ENCODE results near the gene CCNG2.

Gene CCNG2

DNA sequence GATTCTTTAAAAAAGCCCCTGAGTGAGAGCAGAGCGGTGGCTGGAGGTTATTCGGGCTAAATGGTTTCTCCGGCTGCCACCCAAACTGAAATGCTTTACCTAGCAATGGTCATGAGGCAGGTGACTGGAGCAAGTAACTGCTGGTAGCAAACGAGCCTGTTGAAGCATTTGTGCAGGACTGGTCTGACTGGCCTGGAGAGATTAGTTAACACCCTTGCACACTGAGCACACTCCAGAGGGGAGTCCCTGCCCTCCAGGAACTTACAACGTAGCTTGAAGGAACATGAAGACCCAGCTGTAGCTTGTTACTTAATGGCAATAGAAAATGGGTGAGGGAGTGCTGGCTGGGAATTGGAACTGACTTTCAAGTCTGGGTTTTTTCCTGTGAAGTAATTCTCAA is 40.4 kb downstream of the CCNG2 start:
- no peak for DNase-seq (ENCODE audit: low read depth)

DNA sequence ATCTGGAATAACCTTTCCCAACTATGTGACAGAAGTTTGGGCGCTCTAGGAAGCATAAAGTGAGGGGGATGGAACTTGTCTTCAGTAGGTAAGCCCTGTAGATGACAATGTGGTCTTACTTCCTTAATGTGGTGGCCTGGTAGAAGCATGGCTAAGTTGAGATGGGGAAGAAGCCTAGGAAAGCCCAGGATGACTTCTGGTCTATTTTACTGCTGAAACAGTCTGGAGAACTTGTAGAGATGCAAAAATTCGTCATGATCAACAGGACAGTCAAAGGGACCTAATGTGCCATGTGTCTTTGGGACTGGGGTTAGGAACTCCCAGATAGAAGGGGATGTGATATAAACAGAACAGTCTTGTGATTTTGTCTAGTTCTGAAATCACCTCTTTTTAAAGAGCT is 40.8 kb downstream of the CCNG2 start:
- no peak overlapping the region for H3K4me3 ChIP-seq (ENCODE audit: low read depth, low read length)
- DNase-seq (ENCODE audit: low read depth), result no peak

More for the DNA sequence above, 40.4 kb downstream of the CCNG2 start:
- H3K4me3 ChIP-seq (ENCODE audit: low read depth, low read length), result no peak overlapping the region

- no peak overlapping the region for H3K4me3 ChIP-seq (ENCODE audit: low read depth, low read length)
- DNase-seq (ENCODE audit: low read depth), result no peak
Measured at GRCh38 chr4:77199276-77199675, 42.3 kb downstream of the CCNG2 start.

GRCh38 chr4:77199701-77200100 is 42.7 kb downstream of the CCNG2 start:
- DNase-seq (ENCODE audit: low read depth), result no peak
- H3K4me3 ChIP-seq (ENCODE audit: low read depth, low read length), result no peak overlapping the region

GRCh38 chr4:77201343-77201742 is 44.3 kb downstream of the CCNG2 start:
- no peak overlapping the region for H3K4me3 ChIP-seq (ENCODE audit: low read depth, low read length)
- no peak for DNase-seq (ENCODE audit: low read depth)

DNA sequence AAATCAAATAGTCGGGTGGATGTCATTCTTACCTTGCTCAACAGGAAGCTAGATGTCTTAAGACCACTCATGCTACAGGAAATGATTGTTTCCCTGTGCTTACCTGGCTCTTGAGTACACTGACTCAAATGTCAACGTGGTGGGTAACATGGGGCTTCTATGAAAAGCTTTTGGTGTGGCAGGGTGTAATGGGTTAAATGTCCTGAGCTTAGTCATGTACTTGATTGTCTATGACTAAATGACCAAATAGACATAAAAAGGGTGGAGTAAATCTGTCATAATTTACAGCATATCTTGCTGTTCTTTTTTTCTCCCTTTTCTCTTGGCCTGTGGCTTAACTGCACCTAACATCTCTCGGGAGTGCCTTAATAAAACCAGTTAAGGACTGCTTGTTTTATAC is 44.9 kb downstream of the CCNG2 start:
- DNase-seq (ENCODE audit: low read depth), result no peak
- H3K4me3 ChIP-seq (ENCODE audit: low read depth, low read length), result no peak overlapping the region

DNA sequence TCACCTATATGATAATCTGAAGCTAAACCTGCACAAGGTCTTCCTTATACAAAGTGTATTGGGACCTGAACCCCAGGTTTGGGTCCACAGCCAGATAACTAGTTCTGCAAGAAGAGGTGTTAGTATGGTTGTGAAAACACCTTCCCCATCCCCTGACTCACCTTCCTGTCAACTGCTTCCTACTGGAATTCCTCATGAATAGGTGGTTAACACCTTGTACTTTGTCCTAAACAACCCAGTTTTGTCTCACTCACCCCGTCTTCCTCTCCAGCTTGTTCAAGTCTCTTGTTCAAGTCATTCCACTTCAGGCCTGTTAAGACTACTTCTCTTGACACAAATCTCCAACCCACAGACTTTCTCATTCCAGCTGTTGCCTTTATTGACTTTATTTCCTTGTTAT is 45.5 kb downstream of the CCNG2 start:
- no peak overlapping the region for H3K4me3 ChIP-seq (ENCODE audit: low read depth, low read length)
- no peak for DNase-seq (ENCODE audit: low read depth)

DNA sequence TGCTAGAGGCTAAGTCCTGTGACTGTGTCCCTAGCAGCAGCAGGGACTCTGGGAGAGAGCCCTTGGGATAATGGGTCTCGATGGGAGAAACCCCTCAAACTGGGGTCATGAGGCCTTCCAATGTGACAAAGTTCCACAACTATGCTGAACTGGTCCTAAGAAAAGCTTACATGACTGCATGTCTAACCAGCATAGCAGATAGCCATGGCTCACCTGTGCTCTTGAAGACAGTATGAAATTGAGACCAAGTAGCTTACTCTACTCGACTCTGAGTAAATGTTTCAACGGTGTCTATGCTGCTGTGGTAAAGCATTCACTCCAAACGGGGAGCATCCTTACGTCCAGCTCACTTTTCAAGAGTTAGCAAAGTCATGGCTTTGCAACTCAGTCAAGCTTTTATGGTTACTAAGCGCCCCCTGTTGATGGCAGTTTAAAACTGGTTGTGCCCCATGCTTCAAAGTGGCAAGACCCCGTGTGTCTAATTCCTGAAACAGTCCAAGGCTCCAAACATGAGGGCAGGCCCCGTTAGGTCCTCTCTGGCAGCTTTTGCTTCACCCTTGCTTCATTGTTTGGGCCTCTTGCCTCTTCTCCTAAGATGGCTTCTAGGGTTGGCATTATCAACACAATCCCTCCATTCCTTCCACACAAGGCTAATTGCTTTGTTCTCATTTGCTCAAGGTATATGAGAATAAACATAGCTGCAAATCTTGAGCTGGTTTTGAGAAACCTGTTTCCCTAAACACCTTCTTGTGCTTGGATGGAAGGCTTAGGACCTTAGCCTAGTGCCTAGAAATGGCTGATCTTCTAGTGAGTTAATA is 46.6 kb downstream of the CCNG2 start:
- DNase-seq (ENCODE audit: low read depth), result peak; percentile 47
- H3K4me3 ChIP-seq (ENCODE audit: low read depth, low read length), result no peak overlapping the region

DNA sequence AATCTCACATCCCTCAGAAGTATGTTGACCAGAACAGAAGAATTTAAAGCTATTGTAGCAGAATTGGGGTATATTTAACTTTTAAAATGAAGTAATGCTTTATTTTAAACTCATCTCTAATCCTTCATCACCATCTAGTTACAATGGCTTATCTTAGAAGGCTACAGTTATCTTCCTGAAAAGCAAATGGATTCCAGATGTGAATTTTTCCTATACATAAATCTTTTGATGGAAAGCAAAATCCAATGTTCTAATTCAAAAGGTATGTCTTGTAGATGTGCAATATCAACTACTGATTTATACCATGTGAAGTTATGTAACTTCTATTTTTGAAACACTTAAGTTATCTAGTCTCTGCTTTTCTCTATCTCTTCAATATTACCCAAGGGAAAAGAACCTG is 47.6 kb downstream of the CCNG2 start:
- H3K4me3 ChIP-seq (ENCODE audit: low read depth, low read length), result no peak overlapping the region
- DNase-seq (ENCODE audit: low read depth), result no peak

DNA sequence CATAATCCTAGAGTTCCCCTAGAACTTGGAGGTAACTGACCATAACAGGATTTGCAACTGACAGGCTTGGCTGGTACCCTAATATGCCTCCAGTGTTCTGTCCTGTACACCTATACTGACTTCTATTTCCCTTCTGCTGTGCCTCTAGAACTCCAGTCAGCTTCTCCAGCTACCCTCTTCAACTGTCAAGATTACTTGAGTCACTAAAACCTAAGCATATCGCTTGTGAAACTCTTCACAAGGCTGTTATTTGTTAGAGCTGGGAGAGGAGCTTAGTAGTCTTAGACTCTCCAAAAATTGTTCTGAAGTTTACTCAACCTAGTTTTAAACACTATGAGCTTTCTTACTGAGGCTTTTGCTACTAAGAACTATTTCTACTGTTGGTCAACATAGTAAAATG is 52.0 kb downstream of the CCNG2 start:
- no peak for DNase-seq (ENCODE audit: low read depth)
- H3K4me3 ChIP-seq (ENCODE audit: low read depth, low read length), result no peak overlapping the region

DNA sequence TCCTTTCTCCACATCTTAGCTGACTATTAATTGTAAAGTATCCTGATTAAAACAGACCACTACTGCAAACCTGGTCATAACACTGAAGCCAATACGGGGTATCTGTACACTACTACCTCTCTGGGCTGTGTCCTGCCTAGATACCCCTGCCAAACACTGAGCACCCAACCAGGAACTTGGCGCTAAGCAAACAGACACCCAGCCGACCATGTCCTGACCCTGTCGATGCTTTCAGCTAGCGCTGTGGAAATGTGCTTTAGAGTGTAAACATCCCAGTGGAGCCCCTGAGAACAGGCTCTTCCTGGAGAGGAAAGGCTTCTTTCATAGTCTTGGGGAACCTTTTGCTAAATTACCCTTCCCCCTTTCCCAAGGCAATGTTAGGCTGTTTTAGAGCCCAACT is 52.9 kb downstream of the CCNG2 start:
- H3K4me3 ChIP-seq (ENCODE audit: low read depth, low read length), result no peak overlapping the region
- DNase-seq (ENCODE audit: low read depth), result no peak

DNA sequence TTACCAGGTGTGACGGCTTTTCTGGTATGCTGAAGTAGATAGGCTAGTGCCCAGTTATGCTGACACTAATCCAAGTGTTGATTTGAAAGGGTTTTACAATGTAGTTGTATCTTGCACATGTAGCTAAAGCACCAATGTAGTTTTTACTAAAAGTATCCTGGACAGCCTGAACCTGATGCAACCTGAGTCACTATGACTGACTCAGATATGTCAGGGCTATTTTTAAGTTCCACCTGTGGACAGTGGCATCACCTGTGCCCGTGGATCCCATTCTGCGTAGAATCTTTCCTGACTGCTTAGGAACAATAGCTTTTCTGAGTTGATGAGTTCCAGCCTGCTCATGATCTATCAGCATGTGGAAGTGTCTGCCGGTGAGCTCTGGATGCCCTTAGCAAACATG is 58.1 kb downstream of the CCNG2 start:
- no peak for DNase-seq (ENCODE audit: low read depth)
- no peak overlapping the region for H3K4me3 ChIP-seq (ENCODE audit: low read depth, low read length)

DNA sequence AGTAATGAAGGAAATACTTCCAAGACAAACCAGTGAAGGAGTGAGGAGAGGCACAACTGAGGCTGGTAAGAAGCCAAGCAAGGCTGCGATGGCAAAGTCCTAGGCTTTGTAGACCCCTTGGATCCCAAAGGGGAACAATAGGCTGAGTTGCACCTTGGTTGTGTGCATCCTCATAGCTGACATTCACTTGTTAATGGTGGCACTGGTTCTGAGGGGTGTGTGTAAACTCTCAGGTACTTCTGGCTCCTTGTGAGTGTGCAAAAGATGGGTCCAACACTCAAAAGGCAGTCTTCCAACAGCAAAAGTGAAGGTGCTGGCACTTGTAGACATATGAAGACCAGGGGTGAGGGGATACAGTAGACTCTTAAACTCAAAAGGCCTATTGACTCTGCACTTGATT is 60.5 kb downstream of the CCNG2 start:
- DNase-seq (ENCODE audit: low read depth), result no peak
- no peak overlapping the region for H3K4me3 ChIP-seq (ENCODE audit: low read depth, low read length)

DNA sequence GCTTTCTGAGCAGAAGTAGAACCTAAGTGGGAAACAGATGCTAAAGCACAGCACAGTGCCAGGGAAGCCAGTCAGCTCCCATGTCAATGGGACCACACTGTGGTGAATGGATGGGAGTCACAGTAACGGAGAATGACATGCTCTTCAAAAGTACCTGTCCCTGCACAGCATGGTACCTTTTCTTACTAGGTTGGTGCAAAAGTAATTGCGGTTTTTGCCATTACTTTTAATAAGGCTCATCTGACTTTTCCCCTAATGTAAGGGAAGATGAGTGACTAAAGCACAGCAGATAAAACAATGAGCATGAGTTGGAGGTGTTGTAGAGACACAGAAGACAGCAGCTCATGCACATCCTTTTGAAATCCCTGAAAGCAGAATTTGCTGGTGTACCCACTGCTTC is 62.3 kb downstream of the CCNG2 start:
- DNase-seq (ENCODE audit: low read depth), result no peak
- H3K4me3 ChIP-seq (ENCODE audit: low read depth, low read length), result no peak overlapping the region
